Hepatocyte (in vitro differentiated cells): ENCODE data around the gene TMEM267. TPM values are rescaled to one million over a fixed set of nuclear protein-coding genes. Genes with fewer than 3 reads are reported as not detected.
A peak's percentile ranks its signal among the peaks of the same experiment; 100 is the strongest.

Source experiments
- DNase-seq: peaks from one replicate; pipeline ENCODE4 v3.0.0-alpha.2; 2016; ENCODE audit warnings: low spot score
- H2AFZ ChIP-seq: fragments of 200-600 bp; sonication (generic); 2 replicates; pipeline ENCODE4 v1.6.0; 2016; ENCODE audit warnings: antibody characterized with exemption, mild to moderate bottlenecking
- H3K27ac ChIP-seq: fragments of 200-600 bp; sonication (generic); 2 replicates; pipeline ENCODE4 v1.5.1; 2016; ENCODE audit warnings: mild to moderate bottlenecking
- H3K27me3 ChIP-seq: fragments of 200-600 bp; sonication (generic); 2 replicates; pipeline ENCODE4 v1.6.1; 2016
- H3K36me3 ChIP-seq: fragments of 200-600 bp; sonication (generic); replicated peaks from 2 replicates; pipeline ENCODE4 v1.5.1; 2016; ENCODE audit warnings: low read depth; ENCODE audit not compliant: insufficient read depth
- H3K4me1 ChIP-seq: fragments of 200-600 bp; sonication (generic); 2 replicates; pipeline ENCODE4 v1.5.1; 2016; ENCODE audit warnings: mild to moderate bottlenecking, moderate library complexity; ENCODE audit not compliant: insufficient read depth
- H3K4me2 ChIP-seq: fragments of 200-600 bp; sonication (generic); 2 replicates; pipeline ENCODE4 v1.6.0; 2016
- H3K4me3 ChIP-seq: fragments of 200-600 bp; sonication (generic); 2 replicates; pipeline ENCODE4 v1.5.1; 2016; ENCODE audit warnings: mild to moderate bottlenecking
- H3K79me2 ChIP-seq: fragments of 200-600 bp; sonication (generic); 2 replicates; pipeline ENCODE4 v1.6.0; 2017; ENCODE audit warnings: mild to moderate bottlenecking
- H3K9me2 ChIP-seq: fragments of 200-600 bp; sonication (generic); replicated peaks from 2 replicates; pipeline ENCODE4 v1.6.0; 2017; ENCODE audit warnings: mild to moderate bottlenecking; ENCODE audit not compliant: insufficient read depth
- H3K9me3 ChIP-seq: fragments of 200-600 bp; sonication (generic); 2 replicates; pipeline ENCODE4 v1.5.1; 2016; ENCODE audit warnings: low read depth, mild to moderate bottlenecking
- H4K20me1 ChIP-seq: fragments of 200-600 bp; sonication (generic); 2 replicates; pipeline ENCODE4 v1.6.0; 2016; ENCODE audit warnings: mild to moderate bottlenecking; ENCODE audit not compliant: insufficient read depth, poor library complexity, severe bottlenecking
- EZH2 ChIP-seq: fragments of 200-600 bp; sonication (generic); IDR thresholded peaks from 2 replicates; pipeline ENCODE4 v1.6.1; 2016; ENCODE audit warnings: antibody characterized with exemption, mild to moderate bottlenecking, borderline replicate concordance
- EZH2phosphoT487 ChIP-seq: fragments of 200-600 bp; sonication (generic); IDR thresholded peaks from one replicate; pipeline ENCODE4 v1.6.1; 2018; ENCODE audit warnings: antibody characterized with exemption, mild to moderate bottlenecking, low read depth, moderate library complexity; ENCODE audit not compliant: unreplicated experiment, severe bottlenecking
- WGBS: methylation state at CpG from one replicate; pipeline ENCODE4 v1.1.6; 2016; ENCODE audit warnings: low lambda C conversion rate; ENCODE audit errors: missing lambda C conversion rate; 5-methylcytosine and 5-hydroxymethylcytosine counted together
- polyA plus RNA-seq: library from polyadenylated mRNA; unstranded; fragments of >200 nt; fragmentation: Nextera tagmentation; extraction: Ambion mirVana; gene quantifications from 2 replicates; pipeline ENCODE4 v1.2.1, GENCODE V29; 2016
- total RNA-seq: library from RNA; depleted of rRNA; stranded (reverse); fragments of >200 nt; gene quantifications from 2 replicates; pipeline ENCODE4 v1.2.3, GENCODE V29; 2014
- TF ChIP-seq, protein P1 (sequence below): fragments of 200-600 bp; sonication (generic); IDR thresholded peaks from 2 replicates; pipeline ENCODE4 v1.5.1; 2016; ENCODE audit warnings: antibody characterized with exemption, mild to moderate bottlenecking; ENCODE audit not compliant: poor library complexity

TMEM267 gene
- 17.4 and 19.4 TPM in 2 replicates for total RNA-seq
- polyA plus RNA-seq = 7.9 and 9.7 TPM in 2 replicates

DNA sequence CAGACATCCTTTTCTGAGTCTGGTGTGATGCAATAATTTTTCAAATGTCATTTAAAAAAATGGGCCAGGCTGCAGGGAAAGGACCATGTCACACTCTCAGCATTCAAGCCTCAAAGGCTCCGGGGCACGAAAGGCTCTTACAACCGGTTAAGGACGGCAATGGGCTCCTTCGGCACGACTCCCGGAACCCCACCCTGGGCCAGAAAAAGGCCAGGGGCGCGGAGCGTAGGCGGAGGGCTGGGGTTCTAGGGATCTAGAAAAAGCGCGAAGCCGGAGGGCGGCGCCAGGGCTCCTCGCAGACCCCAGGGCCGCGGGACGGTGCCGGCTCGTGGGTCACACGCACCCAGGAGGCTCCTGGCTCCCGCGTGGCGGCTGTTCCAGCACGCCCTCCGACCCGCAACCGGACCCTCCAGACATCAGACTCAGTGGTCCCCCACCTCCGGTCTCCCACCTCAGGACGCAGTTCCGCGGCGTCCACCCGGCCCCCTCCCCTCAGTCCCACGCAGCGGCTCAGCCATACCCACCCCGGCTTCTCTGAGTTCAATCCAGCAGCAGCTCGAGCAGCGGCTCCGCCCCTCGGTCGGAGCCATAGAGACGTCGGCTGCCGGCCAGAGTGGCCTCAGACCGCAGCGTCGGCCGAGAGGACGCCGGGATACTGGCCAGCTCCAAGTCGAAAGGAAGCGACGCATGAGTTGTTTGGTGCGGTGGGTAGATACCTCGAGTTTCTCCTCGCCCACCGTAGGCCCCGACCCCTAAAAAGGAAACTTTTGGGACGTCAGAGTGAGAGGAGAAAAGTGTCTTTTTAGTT is at the start of gene TMEM267:
Gene TMEM267, minus strand, starts transcription at position 568 of the 808 bp plus-strand sequence. CDS start 29,896 bp downstream, outside the sequence.
- Histone ChIP-seq H3K27me3 (no peaks in the 10 kb centered on the region), H3K79me2 (peaks cover 11% of the 10 kb centered on the region), H3K9me2 (no peaks in the 10 kb centered on the region), H3K9me3 (no peaks in the 10 kb centered on the region), H3K4me2 (peak within 1 kb of the TSS; percentile 81), H2AFZ (peak within 1 kb of the TSS; percentile 89), H3K4me3 (peak within 1 kb of the TSS; percentile 74), H3K27ac (peak within 1 kb of the TSS; percentile 98), H3K36me3 (no peaks in the 10 kb centered on the region), H3K4me1 (peaks cover 11% of the 10 kb centered on the region), H4K20me1 (no peaks in the 10 kb centered on the region)
- TF ChIP-seq, protein P1, sequence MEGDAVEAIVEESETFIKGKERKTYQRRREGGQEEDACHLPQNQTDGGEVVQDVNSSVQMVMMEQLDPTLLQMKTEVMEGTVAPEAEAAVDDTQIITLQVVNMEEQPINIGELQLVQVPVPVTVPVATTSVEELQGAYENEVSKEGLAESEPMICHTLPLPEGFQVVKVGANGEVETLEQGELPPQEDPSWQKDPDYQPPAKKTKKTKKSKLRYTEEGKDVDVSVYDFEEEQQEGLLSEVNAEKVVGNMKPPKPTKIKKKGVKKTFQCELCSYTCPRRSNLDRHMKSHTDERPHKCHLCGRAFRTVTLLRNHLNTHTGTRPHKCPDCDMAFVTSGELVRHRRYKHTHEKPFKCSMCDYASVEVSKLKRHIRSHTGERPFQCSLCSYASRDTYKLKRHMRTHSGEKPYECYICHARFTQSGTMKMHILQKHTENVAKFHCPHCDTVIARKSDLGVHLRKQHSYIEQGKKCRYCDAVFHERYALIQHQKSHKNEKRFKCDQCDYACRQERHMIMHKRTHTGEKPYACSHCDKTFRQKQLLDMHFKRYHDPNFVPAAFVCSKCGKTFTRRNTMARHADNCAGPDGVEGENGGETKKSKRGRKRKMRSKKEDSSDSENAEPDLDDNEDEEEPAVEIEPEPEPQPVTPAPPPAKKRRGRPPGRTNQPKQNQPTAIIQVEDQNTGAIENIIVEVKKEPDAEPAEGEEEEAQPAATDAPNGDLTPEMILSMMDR = no peak
- no peak for TF ChIP-seq EZH2phosphoT487
- TF ChIP-seq EZH2 = no peak
- peak; percentile 97 for DNase-seq
- 1% methylated on average over 41 of the region's 62 CpGs for WGBS

DNA sequence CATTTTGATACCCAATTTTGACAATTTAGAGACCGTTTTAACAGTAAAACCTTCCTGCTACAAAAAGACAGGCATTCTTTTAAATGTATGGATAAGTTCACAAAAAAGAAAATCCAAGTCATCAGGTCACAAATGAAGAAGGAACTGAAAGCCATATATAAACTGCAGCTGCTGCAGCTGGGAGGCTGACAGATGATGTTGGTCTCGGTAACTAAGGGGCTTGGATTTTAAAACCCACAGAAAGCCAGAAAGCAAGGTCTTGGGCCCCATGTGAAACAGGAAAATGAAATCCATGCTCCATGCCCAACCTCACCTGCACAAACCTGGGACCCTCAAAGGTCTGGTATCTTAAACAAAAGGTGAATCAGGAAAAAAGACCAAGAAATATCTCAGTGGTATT is 47.0 kb upstream of the TMEM267 start:
- H3K36me3 ChIP-seq = no peaks in the 10 kb centered on the region
- WGBS = 98% methylated on average over 2 of the region's 2 CpGs

GRCh38 chr5:43523662-43524072 is 40.0 kb upstream of the TMEM267 start:
- TF ChIP-seq EZH2 = no peak
- TF ChIP-seq EZH2phosphoT487 = no peak
- TF ChIP-seq, protein P1 = no peak
- no peaks in the 10 kb centered on the region for H3K36me3 ChIP-seq
- no peak overlapping the region for H3K4me2 ChIP-seq
- no peaks in the 10 kb centered on the region for H3K79me2 ChIP-seq
- WGBS = 74% methylated on average over 2 of the region's 2 CpGs
- H3K4me1 ChIP-seq = no peaks in the 10 kb centered on the region
- H3K27ac ChIP-seq = no peak overlapping the region
- H3K9me3 ChIP-seq = no peaks in the 10 kb centered on the region
- H3K27me3 ChIP-seq = no peaks in the 10 kb centered on the region
- H3K9me2 ChIP-seq = no peaks in the 10 kb centered on the region
- DNase-seq = no peak
- H3K4me3 ChIP-seq = no peak overlapping the region
- no peaks in the 10 kb centered on the region for H4K20me1 ChIP-seq
- H2AFZ ChIP-seq = no peak overlapping the region

More for the DNA sequence above, 47.0 kb upstream of the TMEM267 start:
- Histone ChIP-seq H3K27ac (no peak overlapping the region), H3K4me3 (no peak overlapping the region), H4K20me1 (no peaks in the 10 kb centered on the region), H3K4me1 (no peaks in the 10 kb centered on the region), H3K4me2 (no peak overlapping the region), H3K27me3 (no peaks in the 10 kb centered on the region), H3K79me2 (no peaks in the 10 kb centered on the region), H3K9me3 (no peaks in the 10 kb centered on the region), H2AFZ (no peak overlapping the region), H3K9me2 (no peaks in the 10 kb centered on the region)
- TF ChIP-seq EZH2 (no peak), EZH2phosphoT487 (no peak)
- TF ChIP-seq, protein P1 = no peak
- DNase-seq = no peak
